Measurements from ENCODE around the gene C3orf62.

The C3orf62 gene

DNA sequence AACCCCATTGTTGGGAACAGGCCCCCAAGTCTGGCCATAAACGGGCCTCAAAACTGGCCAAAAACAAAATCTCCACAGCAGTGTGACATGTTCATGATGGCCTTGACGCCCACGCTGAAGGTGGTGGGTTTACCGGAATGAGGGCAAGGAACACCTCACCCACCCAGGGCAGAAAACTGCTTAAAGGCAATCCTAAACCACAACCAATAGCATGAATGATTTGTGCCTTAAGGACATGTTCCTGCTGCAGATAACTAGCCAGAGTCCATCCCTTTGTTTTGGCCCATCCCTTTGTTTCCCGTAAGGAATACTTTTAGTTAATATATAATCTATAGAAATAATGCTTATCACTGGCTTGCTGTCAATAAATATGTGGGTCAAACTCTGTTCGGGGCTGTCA is 57.9 kb downstream of the C3orf62 start:
- DNase-seq (ENCODE audit: extremely low read depth in 1 of 2, low read depth in 1 of 2), result no peak

Data from stimulated activated CD8-positive, alpha-beta memory T cell treated with anti-CD3 and anti-CD28 coated beads, Interleukin-7, amount 100 ng/mL, for 48 hours (primary cell).